ENCODE measurements around the gene RPS19. TPM values are rescaled to one million over a fixed set of nuclear protein-coding genes. Genes with fewer than 3 reads are reported as not detected.
"Not testable (repeated sequence)": the region's sequence is repeated elsewhere in the genome, so short reads cannot be mapped to it uniquely, and the experiment has no call there.

The RPS19 gene
- total RNA-seq, 1 experiment from 2014 or later = 2,593 TPM

DNA sequence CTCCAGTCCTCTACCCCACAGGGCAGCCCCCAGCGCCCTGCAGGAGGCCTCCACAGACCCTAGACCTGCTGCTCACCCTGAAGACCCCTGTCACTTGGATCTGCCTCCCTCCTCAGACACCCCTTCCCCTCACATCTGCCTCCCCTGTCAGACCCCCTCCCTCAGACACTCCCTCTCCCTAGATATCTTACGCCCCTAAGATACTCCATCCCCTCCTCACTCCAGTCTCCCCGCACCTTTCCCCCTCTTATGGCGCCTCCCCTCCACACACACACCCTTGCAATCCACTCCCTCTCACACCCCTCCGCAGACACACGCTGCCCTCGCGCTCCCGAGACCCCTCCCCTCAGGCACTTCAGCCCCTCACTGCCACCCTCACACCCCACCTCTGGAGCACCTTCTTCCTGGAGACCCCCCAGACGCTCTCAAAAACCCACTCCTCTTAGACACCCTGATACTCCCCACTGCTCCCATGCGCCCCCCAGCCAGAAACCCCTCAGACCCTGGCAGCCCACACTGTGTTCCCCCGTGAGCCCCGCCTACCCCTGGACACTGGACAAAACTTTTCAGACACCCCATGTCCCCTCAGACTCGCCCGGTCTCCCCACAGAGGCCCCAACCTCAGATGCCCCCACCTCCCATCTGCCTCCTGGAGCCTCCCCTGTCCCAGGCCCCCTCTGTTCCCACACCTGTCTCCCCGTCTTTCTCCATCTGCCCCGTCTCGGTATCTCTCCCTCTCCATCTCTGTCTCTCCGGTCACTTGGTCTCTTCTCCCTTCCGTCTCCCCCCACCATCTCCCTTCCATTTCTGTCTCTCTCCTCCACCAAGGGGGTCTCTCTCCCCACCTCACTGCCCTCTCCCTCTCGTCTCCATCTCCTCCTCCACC is 53.7 kb downstream of the RPS19 start:
- Histone ChIP-seq H2AFZ (no peak overlapping the region), H3K4me1 (replicated peaks; ENCODE audit: insufficient read depth) (no peaks in the 10 kb centered on the region), H3K9me3 (ENCODE audit: insufficient read depth, low read depth) (no peaks in the 10 kb centered on the region), H3K4me3 (no peak overlapping the region), H3K27ac (no peak overlapping the region), H3K79me2 (ENCODE audit: low read depth) (no peaks in the 10 kb centered on the region), H3K27me3 (ENCODE audit: insufficient read depth, low read depth) (peaks cover 39% of the 10 kb centered on the region), H3F3A (ENCODE audit: insufficient read depth, low read depth) (peaks cover 17% of the 10 kb centered on the region; the same call in 1 of the 2 replicates), H4K20me1 (ENCODE audit: insufficient read depth) (no peaks in the 10 kb centered on the region), H3K36me3 (ENCODE audit: low read depth) (no peaks in the 10 kb centered on the region), H3K4me2 (no peak overlapping the region), H3K9me2 (ENCODE audit: insufficient read depth) (no peaks in the 10 kb centered on the region)
- ChIA-PET CTCF (no interaction called here), POLR2A (ENCODE audit: unreplicated experiment) (no interaction called here)
- TF ChIP-seq, protein P1, sequence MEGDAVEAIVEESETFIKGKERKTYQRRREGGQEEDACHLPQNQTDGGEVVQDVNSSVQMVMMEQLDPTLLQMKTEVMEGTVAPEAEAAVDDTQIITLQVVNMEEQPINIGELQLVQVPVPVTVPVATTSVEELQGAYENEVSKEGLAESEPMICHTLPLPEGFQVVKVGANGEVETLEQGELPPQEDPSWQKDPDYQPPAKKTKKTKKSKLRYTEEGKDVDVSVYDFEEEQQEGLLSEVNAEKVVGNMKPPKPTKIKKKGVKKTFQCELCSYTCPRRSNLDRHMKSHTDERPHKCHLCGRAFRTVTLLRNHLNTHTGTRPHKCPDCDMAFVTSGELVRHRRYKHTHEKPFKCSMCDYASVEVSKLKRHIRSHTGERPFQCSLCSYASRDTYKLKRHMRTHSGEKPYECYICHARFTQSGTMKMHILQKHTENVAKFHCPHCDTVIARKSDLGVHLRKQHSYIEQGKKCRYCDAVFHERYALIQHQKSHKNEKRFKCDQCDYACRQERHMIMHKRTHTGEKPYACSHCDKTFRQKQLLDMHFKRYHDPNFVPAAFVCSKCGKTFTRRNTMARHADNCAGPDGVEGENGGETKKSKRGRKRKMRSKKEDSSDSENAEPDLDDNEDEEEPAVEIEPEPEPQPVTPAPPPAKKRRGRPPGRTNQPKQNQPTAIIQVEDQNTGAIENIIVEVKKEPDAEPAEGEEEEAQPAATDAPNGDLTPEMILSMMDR (conservative IDR thresholded peaks at IDR 0.05) = no peak
- no peak for TF ChIP-seq EZH2 (IDR thresholded peaks at IDR 0.05; ENCODE audit: low read depth)
- BruUV-seq (replicated peaks) = no TSS peak
- DNase-seq = no peak
- intact Hi-C loops (cut with micrococcal nuclease; ENCODE audit: unreplicated experiment) = no loop called here

DNA sequence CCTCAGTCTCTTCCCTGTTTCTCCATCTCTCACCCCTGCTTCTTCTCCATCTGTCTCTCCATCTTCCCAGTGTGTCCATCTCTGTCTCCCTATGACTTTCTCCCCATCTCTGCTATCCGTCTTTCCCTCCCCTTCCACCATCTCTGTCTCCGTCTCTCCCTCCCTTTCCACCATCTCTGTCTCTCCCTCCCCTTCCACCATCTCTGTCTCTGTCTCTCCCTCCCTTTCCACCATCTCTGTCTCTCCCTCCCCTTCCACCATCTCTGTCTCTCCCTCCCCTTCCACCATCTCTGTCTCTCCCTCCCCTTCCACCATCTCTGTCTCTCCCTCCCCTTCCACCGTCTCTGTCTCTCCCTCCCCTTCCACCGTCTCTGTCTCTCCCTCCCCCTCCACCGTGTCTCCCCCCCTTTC is 54.4 kb downstream of the RPS19 start:
- DNase-seq; BruUV-seq (replicated peaks); H3K4me3 ChIP-seq; H3K9me2 ChIP-seq (ENCODE audit: insufficient read depth); H3K79me2 ChIP-seq (ENCODE audit: low read depth); POLR2A ChIA-PET (ENCODE audit: unreplicated experiment); CTCF ChIA-PET; H3K9me3 ChIP-seq (ENCODE audit: insufficient read depth, low read depth); H3K4me2 ChIP-seq; H3K27ac ChIP-seq; intact Hi-C loops (cut with micrococcal nuclease; ENCODE audit: unreplicated experiment); H4K20me1 ChIP-seq (ENCODE audit: insufficient read depth); H3K4me1 ChIP-seq (replicated peaks; ENCODE audit: insufficient read depth); H3K36me3 ChIP-seq (ENCODE audit: low read depth); H2AFZ ChIP-seq: not testable (repeated sequence)
- peaks cover 23% of the 10 kb centered on the region; the same call in 1 of the 2 replicates for H3F3A ChIP-seq (ENCODE audit: insufficient read depth, low read depth)
- peaks cover 39% of the 10 kb centered on the region for H3K27me3 ChIP-seq (ENCODE audit: insufficient read depth, low read depth)

GRCh38 chr19:41915021-41915775 is 55.1 kb downstream of the RPS19 start:
- H3K36me3 ChIP-seq (ENCODE audit: low read depth) = no peaks in the 10 kb centered on the region
- no peak for DNase-seq
- TF ChIP-seq, protein P1 (conservative IDR thresholded peaks at IDR 0.05) = no peak
- no peak for TF ChIP-seq EZH2 (IDR thresholded peaks at IDR 0.05; ENCODE audit: low read depth)
- no peaks in the 10 kb centered on the region for H3K9me3 ChIP-seq (ENCODE audit: insufficient read depth, low read depth)
- H3K27ac ChIP-seq = no peak overlapping the region
- H2AFZ ChIP-seq = no peak overlapping the region
- intact Hi-C loops (cut with micrococcal nuclease; ENCODE audit: unreplicated experiment) = no loop called here
- CTCF ChIA-PET = no interaction called here
- peaks cover 27% of the 10 kb centered on the region; the same call in 1 of the 2 replicates for H3F3A ChIP-seq (ENCODE audit: insufficient read depth, low read depth)
- H3K4me2 ChIP-seq = no peak overlapping the region
- H3K79me2 ChIP-seq (ENCODE audit: low read depth) = no peaks in the 10 kb centered on the region
- no peaks in the 10 kb centered on the region for H4K20me1 ChIP-seq (ENCODE audit: insufficient read depth)
- H3K4me3 ChIP-seq = no peak overlapping the region
- no peaks in the 10 kb centered on the region for H3K9me2 ChIP-seq (ENCODE audit: insufficient read depth)
- peaks cover 39% of the 10 kb centered on the region for H3K27me3 ChIP-seq (ENCODE audit: insufficient read depth, low read depth)
- POLR2A ChIA-PET (ENCODE audit: unreplicated experiment) = no interaction called here
- no TSS peak for BruUV-seq (replicated peaks)
- H3K4me1 ChIP-seq (replicated peaks; ENCODE audit: insufficient read depth) = no peaks in the 10 kb centered on the region

All from PC-9 (cell line).